OCI-LY3 (cell line): Measurements from ENCODE around the gene NDUFS6.

ENCODE experiments used
- EZH2phosphoT487 ChIP-seq: fragments of 200-600 bp; shearing (Covaris generic); IDR thresholded peaks from 2 replicates; pipeline ENCODE4 v1.6.1; 2018; ENCODE audit warnings: antibody characterized with exemption, mixed run types, low read depth
- TF ChIP-seq, protein P1 (sequence below): fragments of 200-600, 300-600 bp; sonication (generic); IDR thresholded peaks from 2 replicates; pipeline ENCODE4 v1.5.1; 2014; ENCODE audit warnings: antibody characterized with exemption, low read length, low read depth

GRCh38 chr5:1865486-1865885 is 64.3 kb downstream of the NDUFS6 start:
- no peak for TF ChIP-seq EZH2phosphoT487
- TF ChIP-seq, protein P1, sequence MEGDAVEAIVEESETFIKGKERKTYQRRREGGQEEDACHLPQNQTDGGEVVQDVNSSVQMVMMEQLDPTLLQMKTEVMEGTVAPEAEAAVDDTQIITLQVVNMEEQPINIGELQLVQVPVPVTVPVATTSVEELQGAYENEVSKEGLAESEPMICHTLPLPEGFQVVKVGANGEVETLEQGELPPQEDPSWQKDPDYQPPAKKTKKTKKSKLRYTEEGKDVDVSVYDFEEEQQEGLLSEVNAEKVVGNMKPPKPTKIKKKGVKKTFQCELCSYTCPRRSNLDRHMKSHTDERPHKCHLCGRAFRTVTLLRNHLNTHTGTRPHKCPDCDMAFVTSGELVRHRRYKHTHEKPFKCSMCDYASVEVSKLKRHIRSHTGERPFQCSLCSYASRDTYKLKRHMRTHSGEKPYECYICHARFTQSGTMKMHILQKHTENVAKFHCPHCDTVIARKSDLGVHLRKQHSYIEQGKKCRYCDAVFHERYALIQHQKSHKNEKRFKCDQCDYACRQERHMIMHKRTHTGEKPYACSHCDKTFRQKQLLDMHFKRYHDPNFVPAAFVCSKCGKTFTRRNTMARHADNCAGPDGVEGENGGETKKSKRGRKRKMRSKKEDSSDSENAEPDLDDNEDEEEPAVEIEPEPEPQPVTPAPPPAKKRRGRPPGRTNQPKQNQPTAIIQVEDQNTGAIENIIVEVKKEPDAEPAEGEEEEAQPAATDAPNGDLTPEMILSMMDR, result no peak
